Measurements from ENCODE around the gene WWC2. TPM values are rescaled to one million over a fixed set of nuclear protein-coding genes. Genes with fewer than 3 reads are reported as not detected.
A peak's percentile ranks its signal among the peaks of the same experiment; 100 is the strongest.

WWC2 gene
- total and polyA plus RNA-seq, 11 donors = 5.4 to 43.0 (median 33.8) TPM

GRCh38 chr4:183287309-183287659, 188.2 kb downstream of the WWC2 start:
- TF ChIP-seq POLR2A (IDR thresholded peaks at IDR 0.05) = no peak
- TF ChIP-seq, protein P1, sequence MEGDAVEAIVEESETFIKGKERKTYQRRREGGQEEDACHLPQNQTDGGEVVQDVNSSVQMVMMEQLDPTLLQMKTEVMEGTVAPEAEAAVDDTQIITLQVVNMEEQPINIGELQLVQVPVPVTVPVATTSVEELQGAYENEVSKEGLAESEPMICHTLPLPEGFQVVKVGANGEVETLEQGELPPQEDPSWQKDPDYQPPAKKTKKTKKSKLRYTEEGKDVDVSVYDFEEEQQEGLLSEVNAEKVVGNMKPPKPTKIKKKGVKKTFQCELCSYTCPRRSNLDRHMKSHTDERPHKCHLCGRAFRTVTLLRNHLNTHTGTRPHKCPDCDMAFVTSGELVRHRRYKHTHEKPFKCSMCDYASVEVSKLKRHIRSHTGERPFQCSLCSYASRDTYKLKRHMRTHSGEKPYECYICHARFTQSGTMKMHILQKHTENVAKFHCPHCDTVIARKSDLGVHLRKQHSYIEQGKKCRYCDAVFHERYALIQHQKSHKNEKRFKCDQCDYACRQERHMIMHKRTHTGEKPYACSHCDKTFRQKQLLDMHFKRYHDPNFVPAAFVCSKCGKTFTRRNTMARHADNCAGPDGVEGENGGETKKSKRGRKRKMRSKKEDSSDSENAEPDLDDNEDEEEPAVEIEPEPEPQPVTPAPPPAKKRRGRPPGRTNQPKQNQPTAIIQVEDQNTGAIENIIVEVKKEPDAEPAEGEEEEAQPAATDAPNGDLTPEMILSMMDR (IDR thresholded peaks at IDR 0.05) = no peak
- DNase-seq (no peak), ATAC-seq (no peak)
- Histone ChIP-seq H3K4me3 (no peak overlapping the region), H3K27ac (no peak overlapping the region), H3K27me3 (no peaks in the 10 kb centered on the region), H3K4me1 (no peaks in the 10 kb centered on the region), H3K9me3 (no peaks in the 10 kb centered on the region), H3K36me3 (peaks cover 2 to 100% (median 82%) of the 10 kb centered on the region in 9 donors)
- 93 to 98% (median 96%) methylated on average over 2 of the region's 2 CpGs for WGBS, 4 donors
- intact Hi-C loops (cut with DNase I) = loop anchor here in 1 of 10 donors (10.0 kb wide), 1 partner anchor 118 kb away; no protein-coding TSS in a partner anchor

- H3K36me3 ChIP-seq = peaks cover 2 to 100% (median 78%) of the 10 kb centered on the region in 9 donors
- 95 to 98% (median 96%) methylated on average over 6 of the region's 6 CpGs for WGBS, 4 donors
- DNase-seq = no peak
Observed at GRCh38 chr4:183287677-183288076, 188.6 kb downstream of the WWC2 start.

GRCh38 chr4:183288955-183289354, 189.9 kb downstream of the WWC2 start:
- H3K9me3 ChIP-seq = no peaks in the 10 kb centered on the region
- no peaks in the 10 kb centered on the region for H3K4me1 ChIP-seq
- intact Hi-C loops (cut with DNase I) = loop anchor here in 1 of 10 donors (10.0 kb wide), 1 partner anchor 116 kb away; no protein-coding TSS in a partner anchor
- no peak overlapping the region for H3K4me3 ChIP-seq
- TF ChIP-seq, protein P1 (IDR thresholded peaks at IDR 0.05) = no peak
- TF ChIP-seq POLR2A (IDR thresholded peaks at IDR 0.05) = no peak
- no peaks in the 10 kb centered on the region for H3K27me3 ChIP-seq
- ATAC-seq (peak in 1 of 4 donors; percentile 22), DNase-seq (no peak)
- no peak overlapping the region for H3K27ac ChIP-seq
- WGBS, 4 donors = 95 to 97% (median 95%) methylated on average over 2 of the region's 2 CpGs; no CpG with 5 or more reads in 1 of the 4 donors
- peaks cover 2 to 100% (median 66%) of the 10 kb centered on the region in 9 donors for H3K36me3 ChIP-seq

More at GRCh38 chr4:183287677-183288076, 188.6 kb downstream of the WWC2 start:
- TF ChIP-seq, protein P1 (IDR thresholded peaks at IDR 0.05) = no peak
- no peak for TF ChIP-seq POLR2A (IDR thresholded peaks at IDR 0.05)
- Histone ChIP-seq H3K4me1 (no peaks in the 10 kb centered on the region), H3K27ac (no peak overlapping the region), H3K27me3 (no peaks in the 10 kb centered on the region), H3K9me3 (no peaks in the 10 kb centered on the region), H3K4me3 (no peak overlapping the region)
- no peak for ATAC-seq
- intact Hi-C loops (cut with DNase I) = loop anchor here in 1 of 10 donors (10.0 kb wide), 1 partner anchor 117 kb away; no protein-coding TSS in a partner anchor

GRCh38 chr4:183289688-183290087, 190.6 kb downstream of the WWC2 start:
- H3K36me3 ChIP-seq = peaks cover 2 to 100% (median 59%) of the 10 kb centered on the region in 9 donors
- ATAC-seq = no peak

More at GRCh38 chr4:183289688-183290087, 190.6 kb downstream of the WWC2 start:
- H3K4me3 ChIP-seq = no peak overlapping the region
- no peak overlapping the region for H3K27ac ChIP-seq
- TF ChIP-seq POLR2A (IDR thresholded peaks at IDR 0.05) = no peak
- TF ChIP-seq, protein P1 (IDR thresholded peaks at IDR 0.05) = no peak
- intact Hi-C loops (cut with DNase I) = loop anchor here in 1 of 10 donors (10.0 kb wide), 1 partner anchor 115 kb away; no protein-coding TSS in a partner anchor
- no peaks in the 10 kb centered on the region for H3K9me3 ChIP-seq
- no peak for DNase-seq
- no peaks in the 10 kb centered on the region for H3K4me1 ChIP-seq
- WGBS, 4 donors = 92 to 97% (median 96%) methylated on average over 5 of the region's 5 CpGs
- H3K27me3 ChIP-seq = no peaks in the 10 kb centered on the region
